Liver (tissue), 3 donors: ENCODE data around the gene RSU1.

Experiments
- CTCF ChIP-seq: fragments of 150-350 bp; IDR thresholded peaks from 2 replicates; pipeline ENCODE4 v1.5.1; 2017; ENCODE audit warnings: improper control_type of control experiment, low read depth, low read length; ENCODE audit not compliant: missing input control
- EGR1 ChIP-seq, 2 donors: IDR thresholded peaks; 2 replicates each; pipeline ENCODE4 v1.6.1; 2016 to 2018; ENCODE audit warnings: antibody characterized with exemption in 2 of 2, low read depth in 2 of 2
- FOXA1 ChIP-seq: IDR thresholded peaks from 2 replicates; pipeline ENCODE4 v1.6.1; 2016; ENCODE audit warnings: antibody characterized with exemption
- RAD21 ChIP-seq, 2 donors: IDR thresholded peaks; 2 replicates each; pipeline ENCODE4 v1.6.1; 2016; ENCODE audit warnings: antibody characterized with exemption in 2 of 2, mild to moderate bottlenecking in 2 of 2
- REST ChIP-seq: IDR thresholded peaks from 2 replicates; pipeline ENCODE4 v1.6.1; 2016; ENCODE audit warnings: antibody characterized with exemption, mild to moderate bottlenecking
- RXRA ChIP-seq, 2 donors: IDR thresholded peaks; 2 replicates each; pipeline ENCODE4 v1.6.1; 2017 to 2018; ENCODE audit warnings: antibody characterized with exemption in 2 of 2, mild to moderate bottlenecking in 1 of 2
- donor health status: healthy.
- donor health status: healthy.

- TF ChIP-seq CTCF (no peak), RXRA (IDR thresholded peaks at IDR 0.05) (no peak), REST (no peak), EGR1 (IDR thresholded peaks at IDR 0.05; ENCODE audit: low read depth in 2 of 2) (no peak), RAD21 (IDR thresholded peaks at IDR 0.05) (no peak), FOXA1 (no peak)
These were observed 60.5 kb downstream of the RSU1 start for GRCh38 chr10:16756561-16757221.
